Heart left ventricle (tissue), 16 donors: ENCODE measurements around the gene RANBP3. TPM values are rescaled to one million over a fixed set of nuclear protein-coding genes. Genes with fewer than 3 reads are reported as not detected.

ENCODE experiments used
- ATAC-seq, 4 donors: fragments of 200-7000 bp; cut with Tn5 transposase; one replicate each; pipeline ENCODE4 v1.9.1; 2020 to 2022; ENCODE audit warnings: moderate library complexity in 4 of 4, mild to moderate bottlenecking in 3 of 4, moderate number of reproducible peaks in 1 of 4
- DNase-seq, 5 donors: peaks; one replicate each; pipeline ENCODE4 v3.0.0-alpha.2; 2020
- H3K27ac ChIP-seq, 12 donors: fragments of 200-600 bp; sonication (generic) in 4 of 12; one replicate each; pipeline versions ENCODE4 v1.5.0 to v1.8.0; 2016 to 2022; ENCODE audit warnings: mild to moderate bottlenecking in 2 of 12
- H3K27me3 ChIP-seq, 9 donors: fragments of 200-600 bp; sonication (generic) in 2 of 9; one replicate each; pipeline versions ENCODE4 v1.5.1 to v1.8.0; 2016 to 2022; ENCODE audit warnings: mild to moderate bottlenecking in 3 of 9
- H3K36me3 ChIP-seq, 9 donors: fragments of 200-600 bp; sonication (generic) in 2 of 9; one replicate each; pipeline versions ENCODE4 v1.5.0 to v1.8.0; 2018 to 2022; ENCODE audit warnings: mild to moderate bottlenecking in 2 of 9
- H3K4me1 ChIP-seq, 12 donors: fragments of 200-600 bp; sonication (generic) in 4 of 12; one replicate each; pipeline versions ENCODE4 v1.5.0 to v1.8.0; 2016 to 2022; ENCODE audit warnings: mild to moderate bottlenecking in 3 of 12
- H3K4me3 ChIP-seq, 12 donors: fragments of 200-600 bp; sonication (generic) in 4 of 12; one replicate each; pipeline versions ENCODE4 v1.5.0 to v1.8.0; 2017 to 2022; ENCODE audit warnings: mild to moderate bottlenecking in 9 of 12, moderate library complexity in 4 of 12
- H3K9me3 ChIP-seq, 12 donors: fragments of 200-600 bp; sonication (generic) in 4 of 12; one replicate each; pipeline versions ENCODE4 v1.5.0 to v1.8.0; 2016 to 2022; ENCODE audit warnings: mild to moderate bottlenecking in 1 of 12
- POLR2A ChIP-seq, 2 donors: fragments of 450-650 bp; IDR thresholded peaks; one replicate each; pipeline ENCODE4 v1.6.1; 2017; ENCODE audit warnings: antibody characterized with exemption in 2 of 2, mild to moderate bottlenecking in 2 of 2, moderate library complexity in 2 of 2
- whole genome bisulfite sequencing, 4 donors: extraction: QIAGEN DNeasy Blood & Tissue Kit in 2 of 4; methylation state at CpG; one replicate each; pipeline versions ENCODE4 v1.1.5 to v1.1.7; 2013 to 2018; 5-methylcytosine and 5-hydroxymethylcytosine counted together
- intact Hi-C, 10 donors: fragments of 100-400 bp; cut with DNase I; formaldehyde crosslinking; loops; one replicate each; pipeline versions ENCODE4 v1.11.1 to v1.14.2; 2022
- polyA plus RNA-seq, 2 donors: library from polyadenylated mRNA; stranded (reverse); fragments of 200-250 nt; gene quantifications; one replicate each; pipeline ENCODE4 v1.2.3, GENCODE V29; 2013
- total RNA-seq, 9 donors: library from RNA; depleted of rRNA in 2 of 9; stranded (reverse); fragments of >200 nt in 2 of 9; fragmentation: NEBNext Ultra II Directional in 3 of 9; extraction: Animal tissue kit (Norgen Biotek cat#: 25700) in 3 of 9; gene quantifications; one replicate each; pipeline versions ENCODE4 v1.1.0 to v1.2.4, GENCODE V29; 2016 to 2023
- TF ChIP-seq, protein P1 (sequence below), 12 donors: fragments of 200-600 bp; sonication (generic) in 4 of 12; IDR thresholded peaks; one replicate each; pipeline versions ENCODE4 v1.5.0 to v1.8.0; 2018 to 2022; ENCODE audit warnings: antibody characterized with exemption in 12 of 12, mild to moderate bottlenecking in 5 of 12
- donor health status: ischemic (EF 13 %, LVEDD 7.1; RV severe dilation, severe dysfunction).
- donor health status: healthy with polysubstance abuse.
- donor health status: DM: no; HTN: yes; CAD: no.
- donor health status: DM: no; HTN: no; CAD: no.
- donor health status: ischemic (EF 25% LVEDD 6.9; RV normal size, moderate dysfunction).
- donor health status: ischemic (EF 25% LVEDD 5.7; RV mildly dilated, moderate dysfunction).
- donor health status: healthy.
- donor health status: DM: yes; HTN: yes; CAD: no.
- donor health status: ischemic (EF 35%, LVEDD 5.7; RV mildly dilated, moderate dysfunction).
- donor health status: nonischemic (EF 11% LVEDD 7.7; RV severe dilation, severe dysfunction).
- donor health status: DM: yes; HTN: yes; CAD: no.
- donor health status: PGD.
- donor health status: ischemic (EF 29% LVEDD 5.4; RV normal size, mild dysfunction).
- donor health status: nonischemic (EF 23%, LVEDD 6.1; RV moderate dilation, normal function).

The RANBP3 gene
- total and polyA plus RNA-seq, 11 donors: 29.4 to 80.7 (median 58.0) TPM

DNA sequence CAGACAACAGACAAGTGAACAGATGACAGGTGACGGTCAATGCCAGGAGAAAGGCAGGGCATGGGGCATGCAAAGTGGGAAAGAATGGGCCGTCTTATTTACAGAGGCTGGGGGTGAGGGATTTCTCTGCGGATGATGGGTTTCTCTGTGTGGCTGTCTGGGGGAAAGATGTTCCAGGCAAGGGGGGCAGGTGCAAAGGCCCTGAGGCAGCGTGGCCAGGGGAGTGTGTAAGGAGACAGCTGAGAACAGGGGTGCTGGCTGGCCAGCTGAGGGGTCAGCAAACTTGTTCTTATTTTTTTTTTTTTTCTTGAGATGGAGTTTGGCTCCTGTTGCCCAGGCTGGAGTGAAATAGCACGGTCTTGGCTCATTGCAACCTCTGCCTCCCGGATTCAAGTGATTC, 21.8 kb upstream of the RANBP3 start:
- intact Hi-C loops: no loop called here
- WGBS, 4 donors: 94 to 98% (median 97%) methylated on average over 6 of the region's 6 CpGs
- ATAC-seq (no peak), DNase-seq (no peak)
- Histone ChIP-seq H3K4me1 (no peaks in the 10 kb centered on the region), H3K27ac (no peak overlapping the region), H3K27me3 (no peaks in the 10 kb centered on the region), H3K4me3 (no peak overlapping the region), H3K36me3 (peaks cover 0 to 63% (median 26%) of the 10 kb centered on the region in 9 donors), H3K9me3 (peaks cover 0 to 4% (median 0%) of the 10 kb centered on the region in 12 donors)
- TF ChIP-seq POLR2A (IDR thresholded peaks at IDR 0.05): no peak
- TF ChIP-seq, protein P1, sequence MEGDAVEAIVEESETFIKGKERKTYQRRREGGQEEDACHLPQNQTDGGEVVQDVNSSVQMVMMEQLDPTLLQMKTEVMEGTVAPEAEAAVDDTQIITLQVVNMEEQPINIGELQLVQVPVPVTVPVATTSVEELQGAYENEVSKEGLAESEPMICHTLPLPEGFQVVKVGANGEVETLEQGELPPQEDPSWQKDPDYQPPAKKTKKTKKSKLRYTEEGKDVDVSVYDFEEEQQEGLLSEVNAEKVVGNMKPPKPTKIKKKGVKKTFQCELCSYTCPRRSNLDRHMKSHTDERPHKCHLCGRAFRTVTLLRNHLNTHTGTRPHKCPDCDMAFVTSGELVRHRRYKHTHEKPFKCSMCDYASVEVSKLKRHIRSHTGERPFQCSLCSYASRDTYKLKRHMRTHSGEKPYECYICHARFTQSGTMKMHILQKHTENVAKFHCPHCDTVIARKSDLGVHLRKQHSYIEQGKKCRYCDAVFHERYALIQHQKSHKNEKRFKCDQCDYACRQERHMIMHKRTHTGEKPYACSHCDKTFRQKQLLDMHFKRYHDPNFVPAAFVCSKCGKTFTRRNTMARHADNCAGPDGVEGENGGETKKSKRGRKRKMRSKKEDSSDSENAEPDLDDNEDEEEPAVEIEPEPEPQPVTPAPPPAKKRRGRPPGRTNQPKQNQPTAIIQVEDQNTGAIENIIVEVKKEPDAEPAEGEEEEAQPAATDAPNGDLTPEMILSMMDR (IDR thresholded peaks at IDR 0.05): no peak

DNA sequence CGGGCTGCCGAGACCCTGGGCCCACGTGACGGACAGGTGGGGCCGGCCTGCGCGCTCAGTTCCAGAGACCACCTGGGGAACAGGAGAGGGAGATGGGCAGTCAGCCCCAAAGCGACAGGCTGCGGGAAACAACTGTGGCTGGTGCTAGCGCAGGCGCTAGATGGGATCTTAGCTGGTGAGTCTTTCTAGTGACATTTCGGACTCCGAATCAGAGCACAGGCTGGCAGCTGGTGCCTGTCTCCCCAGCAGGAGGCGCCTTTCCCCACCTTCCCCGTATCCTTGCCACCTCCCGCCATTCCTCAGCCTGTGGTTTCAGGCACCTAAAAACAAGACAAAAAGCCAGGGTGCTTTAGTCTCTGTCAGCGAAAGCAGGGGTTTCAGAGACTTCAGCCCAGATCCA, 19.4 kb upstream of the RANBP3 start:
- H3K27ac ChIP-seq: no peak overlapping the region
- 83 to 87% (median 85%) methylated on average over 17 of the region's 17 CpGs for WGBS, 4 donors
- TF ChIP-seq POLR2A (IDR thresholded peaks at IDR 0.05): no peak
- TF ChIP-seq, protein P1 (IDR thresholded peaks at IDR 0.05): no peak
- H3K4me1 ChIP-seq: peaks cover 0 to 20% (median 12%) of the 10 kb centered on the region in 12 donors
- intact Hi-C loops: no loop called here
- ATAC-seq: no peak
- peaks cover 0 to 4% (median 0%) of the 10 kb centered on the region in 12 donors for H3K9me3 ChIP-seq
- no peak overlapping the region for H3K4me3 ChIP-seq
- H3K27me3 ChIP-seq: no peaks in the 10 kb centered on the region
- H3K36me3 ChIP-seq: peaks cover 0 to 48% (median 14%) of the 10 kb centered on the region in 9 donors
- DNase-seq: no peak

DNA sequence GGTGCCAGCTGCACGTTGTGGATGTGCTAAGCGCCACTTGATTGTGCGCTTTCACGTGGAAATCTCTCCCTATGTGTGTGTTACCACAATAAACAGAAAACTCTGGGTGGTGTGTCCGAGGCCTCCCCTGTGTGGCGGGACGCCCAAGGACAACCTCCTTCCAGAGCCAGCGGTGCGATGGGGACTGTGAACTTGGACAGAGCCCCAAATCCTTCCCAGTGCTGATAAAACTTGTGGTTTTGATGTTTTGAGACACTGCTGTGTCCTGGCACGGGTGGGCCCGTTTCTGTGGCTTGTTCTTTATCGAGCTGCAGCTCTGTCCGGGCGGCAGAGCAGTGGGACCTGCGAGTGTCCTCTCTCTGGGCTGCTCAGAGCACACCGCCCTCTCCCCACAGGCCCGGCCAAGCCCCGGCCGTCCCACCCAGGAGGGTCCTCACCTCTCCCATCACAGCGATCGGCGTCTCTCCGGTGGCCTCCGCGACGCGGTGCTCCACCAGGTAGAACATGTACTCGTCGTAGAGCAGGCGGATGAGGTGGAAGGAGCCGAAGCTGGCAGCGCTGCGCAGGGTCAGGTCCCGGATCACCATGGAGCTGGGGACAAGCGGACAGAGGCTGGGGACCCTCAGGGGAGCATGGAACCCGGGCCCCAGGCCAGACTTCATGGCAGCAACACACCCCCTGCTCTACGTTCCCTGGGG, 18.8 kb upstream of the RANBP3 start:
- Histone ChIP-seq H3K4me1 (peaks cover 0 to 20% (median 12%) of the 10 kb centered on the region in 12 donors), H3K27ac (no peak overlapping the region), H3K36me3 (peaks cover 0 to 42% (median 13%) of the 10 kb centered on the region in 9 donors), H3K4me3 (no peak overlapping the region), H3K9me3 (peaks cover 0 to 4% (median 0%) of the 10 kb centered on the region in 12 donors), H3K27me3 (no peaks in the 10 kb centered on the region)
- DNase-seq: no peak
- ATAC-seq: no peak
- WGBS, 4 donors: 90 to 95% (median 93%) methylated on average over 19 to 37 of the region's 37 CpGs
- TF ChIP-seq, protein P1 (IDR thresholded peaks at IDR 0.05): no peak
- TF ChIP-seq POLR2A (IDR thresholded peaks at IDR 0.05): no peak
- intact Hi-C loops: no loop called here

DNA sequence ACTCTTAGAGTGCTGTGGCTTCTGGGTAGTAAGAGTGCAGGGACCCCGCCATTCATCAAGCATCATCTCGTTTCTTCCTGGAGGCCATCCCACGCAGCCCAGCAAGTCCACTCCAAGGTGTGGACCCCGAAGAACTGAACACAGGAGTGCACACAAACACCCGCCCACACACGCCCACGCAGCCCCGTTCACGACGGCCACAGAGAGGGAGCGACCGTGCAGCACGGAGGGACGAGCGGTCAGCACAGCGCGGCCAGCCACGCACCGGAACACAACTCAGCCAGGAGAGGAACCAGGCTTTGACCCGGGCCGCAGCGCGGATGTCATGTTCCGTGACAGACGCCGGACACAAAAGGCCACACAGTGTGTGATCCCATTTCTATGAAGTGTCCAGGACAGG, 18.2 kb upstream of the RANBP3 start:
- Histone ChIP-seq H3K4me1 (peaks cover 0 to 20% (median 12%) of the 10 kb centered on the region in 12 donors), H3K27ac (no peak overlapping the region), H3K4me3 (no peak overlapping the region), H3K27me3 (no peaks in the 10 kb centered on the region), H3K36me3 (peaks cover 0 to 37% (median 13%) of the 10 kb centered on the region in 9 donors), H3K9me3 (peaks cover 0 to 4% (median 0%) of the 10 kb centered on the region in 12 donors)
- no peak for TF ChIP-seq POLR2A (IDR thresholded peaks at IDR 0.05)
- TF ChIP-seq, protein P1 (IDR thresholded peaks at IDR 0.05): no peak
- WGBS, 4 donors: 94 to 97% (median 95%) methylated on average over 21 to 26 of the region's 26 CpGs
- intact Hi-C loops: no loop called here
- ATAC-seq: no peak
- DNase-seq: no peak
